Transverse colon (tissue), 3 donors: ENCODE results near the gene PDE4DIP.
"Not testable (repeated sequence)": the region's sequence is repeated elsewhere in the genome, so short reads cannot be mapped to it uniquely, and the experiment has no call there.

ENCODE experiments used
- EP300 ChIP-seq: sonication (generic); formaldehyde crosslinking; IDR thresholded peaks from one replicate; pipeline ENCODE4 v1.6.1; 2017; ENCODE audit warnings: antibody characterized with exemption, low read depth
- POLR2A ChIP-seq: fragments of 450-650 bp; IDR thresholded peaks from one replicate; pipeline ENCODE4 v1.6.1; 2016; ENCODE audit warnings: antibody characterized with exemption, mild to moderate bottlenecking, moderate library complexity
- TF ChIP-seq, protein P1 (sequence below), 5 experiments: fragments of 200-600 bp in 3 of 5; fragments of 450-650 bp in 2 of 5; sonication (generic) in 3 of 5; IDR thresholded peaks; 1 replicate in 2 of 5; 2 replicates in 3 of 5; pipeline ENCODE4 v1.5.1; 2016 to 2017; ENCODE audit warnings: antibody characterized with exemption in 5 of 5, inconsistent platforms in 3 of 5, mild to moderate bottlenecking in 2 of 5, moderate library complexity in 1 of 5

DNA sequence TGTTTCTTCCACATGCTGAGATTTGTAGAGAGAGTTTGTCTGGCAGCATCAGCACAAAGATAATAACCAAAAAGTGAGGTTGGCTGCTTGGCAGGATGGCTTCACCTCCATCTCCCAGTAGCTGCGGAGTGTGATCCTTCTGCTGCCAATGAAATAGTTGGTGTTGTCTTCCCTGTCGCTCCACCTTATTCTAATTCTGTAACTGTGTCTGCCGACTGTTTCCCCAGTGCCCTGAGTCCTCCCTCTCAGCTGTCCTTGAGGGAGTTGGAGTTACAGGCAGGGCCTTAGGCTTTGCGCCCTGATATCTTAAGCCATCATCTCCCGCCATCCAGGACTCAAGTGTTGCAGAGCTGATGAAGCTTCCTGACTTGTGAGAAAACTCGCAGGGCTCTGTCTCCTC, 153.2 kb downstream of the PDE4DIP start:
- TF ChIP-seq, protein P1, sequence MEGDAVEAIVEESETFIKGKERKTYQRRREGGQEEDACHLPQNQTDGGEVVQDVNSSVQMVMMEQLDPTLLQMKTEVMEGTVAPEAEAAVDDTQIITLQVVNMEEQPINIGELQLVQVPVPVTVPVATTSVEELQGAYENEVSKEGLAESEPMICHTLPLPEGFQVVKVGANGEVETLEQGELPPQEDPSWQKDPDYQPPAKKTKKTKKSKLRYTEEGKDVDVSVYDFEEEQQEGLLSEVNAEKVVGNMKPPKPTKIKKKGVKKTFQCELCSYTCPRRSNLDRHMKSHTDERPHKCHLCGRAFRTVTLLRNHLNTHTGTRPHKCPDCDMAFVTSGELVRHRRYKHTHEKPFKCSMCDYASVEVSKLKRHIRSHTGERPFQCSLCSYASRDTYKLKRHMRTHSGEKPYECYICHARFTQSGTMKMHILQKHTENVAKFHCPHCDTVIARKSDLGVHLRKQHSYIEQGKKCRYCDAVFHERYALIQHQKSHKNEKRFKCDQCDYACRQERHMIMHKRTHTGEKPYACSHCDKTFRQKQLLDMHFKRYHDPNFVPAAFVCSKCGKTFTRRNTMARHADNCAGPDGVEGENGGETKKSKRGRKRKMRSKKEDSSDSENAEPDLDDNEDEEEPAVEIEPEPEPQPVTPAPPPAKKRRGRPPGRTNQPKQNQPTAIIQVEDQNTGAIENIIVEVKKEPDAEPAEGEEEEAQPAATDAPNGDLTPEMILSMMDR (IDR thresholded peaks at IDR 0.05): not testable (repeated sequence)
- TF ChIP-seq POLR2A, EP300: not testable (repeated sequence)
